ENCODE measurements around the gene NAV3. TPM values are rescaled to one million over a fixed set of nuclear protein-coding genes. Genes with fewer than 3 reads are reported as not detected.

NAV3 gene
- total and polyA plus RNA-seq, 2 experiments from 2014 or later, result 4.0 to 12.0 TPM

DNA sequence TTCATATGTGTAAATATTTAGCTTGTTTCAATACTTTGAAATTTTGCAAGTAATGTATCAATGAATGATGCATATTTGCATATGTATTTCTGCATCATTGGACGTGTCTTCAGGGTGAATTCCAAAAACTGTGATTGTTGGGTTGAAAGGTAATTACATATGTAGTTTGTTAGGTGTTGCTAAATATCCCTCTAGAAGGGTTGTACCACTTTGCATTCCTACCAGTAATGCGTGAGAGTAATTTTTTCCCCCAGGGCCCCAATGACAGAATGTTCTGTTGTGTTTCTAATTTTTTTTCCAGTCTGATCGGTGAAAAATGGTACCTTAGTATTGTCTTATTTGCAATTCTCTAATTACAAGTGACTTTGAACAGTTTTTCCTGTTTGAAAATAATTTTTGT lies 408.9 kb downstream of the NAV3 start:
- Histone ChIP-seq H3F3A (replicated peaks; ENCODE audit: low read depth) (no peaks in the 10 kb centered on the region), H4K20me1 (replicated peaks; ENCODE audit: insufficient read depth) (no peaks in the 10 kb centered on the region), H3K4me1 (ENCODE audit: insufficient read depth) (peaks cover 48% of the 10 kb centered on the region), H3K36me3 (ENCODE audit: insufficient read depth) (no peaks in the 10 kb centered on the region), H3K9me2 (ENCODE audit: insufficient read depth) (no peaks in the 10 kb centered on the region), H3K27ac (ENCODE audit: low read depth) (no peak overlapping the region), H3K27me3 (ENCODE audit: insufficient read depth) (no peaks in the 10 kb centered on the region), H3K4me2 (no peak overlapping the region), H2AFZ (no peak overlapping the region), H3K4me3 (no peak overlapping the region), H3K79me2 (replicated peaks; ENCODE audit: insufficient read depth) (no peaks in the 10 kb centered on the region)
- Mint-ChIP-seq H3K4me3 (no peak overlapping the region), H3K27me3 (ENCODE audit: insufficient read depth, low read depth, poor library complexity) (peaks cover 4% of the 10 kb centered on the region), H3K36me3 (ENCODE audit: low read depth) (no peaks in the 10 kb centered on the region), H3K4me1 (peaks cover 46% of the 10 kb centered on the region), H3K9me3 (no peaks in the 10 kb centered on the region), H3K27ac (no peak overlapping the region)
- TF ChIP-seq, protein P1, sequence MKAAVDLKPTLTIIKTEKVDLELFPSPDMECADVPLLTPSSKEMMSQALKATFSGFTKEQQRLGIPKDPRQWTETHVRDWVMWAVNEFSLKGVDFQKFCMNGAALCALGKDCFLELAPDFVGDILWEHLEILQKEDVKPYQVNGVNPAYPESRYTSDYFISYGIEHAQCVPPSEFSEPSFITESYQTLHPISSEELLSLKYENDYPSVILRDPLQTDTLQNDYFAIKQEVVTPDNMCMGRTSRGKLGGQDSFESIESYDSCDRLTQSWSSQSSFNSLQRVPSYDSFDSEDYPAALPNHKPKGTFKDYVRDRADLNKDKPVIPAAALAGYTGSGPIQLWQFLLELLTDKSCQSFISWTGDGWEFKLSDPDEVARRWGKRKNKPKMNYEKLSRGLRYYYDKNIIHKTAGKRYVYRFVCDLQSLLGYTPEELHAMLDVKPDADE (IDR thresholded peaks at IDR 0.05), result no peak
- TF ChIP-seq STAT1 (IDR thresholded peaks at IDR 0.05; ENCODE audit: unreplicated experiment), result no peak
- TF ChIP-seq, protein P2, sequence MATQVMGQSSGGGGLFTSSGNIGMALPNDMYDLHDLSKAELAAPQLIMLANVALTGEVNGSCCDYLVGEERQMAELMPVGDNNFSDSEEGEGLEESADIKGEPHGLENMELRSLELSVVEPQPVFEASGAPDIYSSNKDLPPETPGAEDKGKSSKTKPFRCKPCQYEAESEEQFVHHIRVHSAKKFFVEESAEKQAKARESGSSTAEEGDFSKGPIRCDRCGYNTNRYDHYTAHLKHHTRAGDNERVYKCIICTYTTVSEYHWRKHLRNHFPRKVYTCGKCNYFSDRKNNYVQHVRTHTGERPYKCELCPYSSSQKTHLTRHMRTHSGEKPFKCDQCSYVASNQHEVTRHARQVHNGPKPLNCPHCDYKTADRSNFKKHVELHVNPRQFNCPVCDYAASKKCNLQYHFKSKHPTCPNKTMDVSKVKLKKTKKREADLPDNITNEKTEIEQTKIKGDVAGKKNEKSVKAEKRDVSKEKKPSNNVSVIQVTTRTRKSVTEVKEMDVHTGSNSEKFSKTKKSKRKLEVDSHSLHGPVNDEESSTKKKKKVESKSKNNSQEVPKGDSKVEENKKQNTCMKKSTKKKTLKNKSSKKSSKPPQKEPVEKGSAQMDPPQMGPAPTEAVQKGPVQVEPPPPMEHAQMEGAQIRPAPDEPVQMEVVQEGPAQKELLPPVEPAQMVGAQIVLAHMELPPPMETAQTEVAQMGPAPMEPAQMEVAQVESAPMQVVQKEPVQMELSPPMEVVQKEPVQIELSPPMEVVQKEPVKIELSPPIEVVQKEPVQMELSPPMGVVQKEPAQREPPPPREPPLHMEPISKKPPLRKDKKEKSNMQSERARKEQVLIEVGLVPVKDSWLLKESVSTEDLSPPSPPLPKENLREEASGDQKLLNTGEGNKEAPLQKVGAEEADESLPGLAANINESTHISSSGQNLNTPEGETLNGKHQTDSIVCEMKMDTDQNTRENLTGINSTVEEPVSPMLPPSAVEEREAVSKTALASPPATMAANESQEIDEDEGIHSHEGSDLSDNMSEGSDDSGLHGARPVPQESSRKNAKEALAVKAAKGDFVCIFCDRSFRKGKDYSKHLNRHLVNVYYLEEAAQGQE (IDR thresholded peaks at IDR 0.05; ENCODE audit: unreplicated experiment), result no peak
- no peak for TF ChIP-seq POLR2AphosphoS5 (IDR thresholded peaks at IDR 0.05; ENCODE audit: low read depth)
- TF ChIP-seq ZNF114 (CRISPR knock-in tag; IDR thresholded peaks at IDR 0.05), result no peak
- TF ChIP-seq CREB1 (CRISPR knock-in tag; IDR thresholded peaks at IDR 0.05; ENCODE audit: low read depth), result no peak
- TF ChIP-seq ZNF331 (CRISPR knock-in tag; IDR thresholded peaks at IDR 0.05; ENCODE audit: low read depth), result no peak
- DNase-seq (ENCODE audit: low spot score), result no peak
- ATAC-seq, result no peak

DNA sequence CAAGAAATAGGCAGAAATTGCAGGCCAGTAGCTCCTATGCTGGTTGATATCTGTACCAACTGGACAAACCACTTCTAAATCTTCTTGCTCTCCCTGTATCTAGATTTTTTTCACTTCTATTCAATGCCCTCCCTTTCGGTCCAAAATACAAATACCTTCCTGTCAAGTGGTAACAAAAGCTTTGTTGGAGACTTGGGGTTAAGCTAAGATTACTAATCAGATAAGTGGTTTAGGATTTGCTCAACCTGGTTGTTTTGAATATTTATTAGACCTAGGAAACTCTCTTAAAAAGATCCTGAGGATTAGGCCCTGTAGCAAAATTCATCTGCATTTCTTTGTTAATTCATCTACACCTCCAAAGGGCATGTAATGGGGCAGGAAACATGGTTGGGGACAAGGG lies 410.1 kb downstream of the NAV3 start:
- Histone ChIP-seq H3K27ac (ENCODE audit: low read depth) (no peak overlapping the region), H2AFZ (peak overlapping the region; percentile 1; the same call in 1 of the 2 replicates), H3K36me3 (ENCODE audit: insufficient read depth) (no peaks in the 10 kb centered on the region), H3K4me3 (no peak overlapping the region), H3K79me2 (replicated peaks; ENCODE audit: insufficient read depth) (no peaks in the 10 kb centered on the region), H3K27me3 (ENCODE audit: insufficient read depth) (no peaks in the 10 kb centered on the region), H3K4me2 (peak overlapping the region; percentile 46), H3K4me1 (ENCODE audit: insufficient read depth) (peaks cover 55% of the 10 kb centered on the region), H3F3A (replicated peaks; ENCODE audit: low read depth) (no peaks in the 10 kb centered on the region), H3K9me2 (ENCODE audit: insufficient read depth) (peaks cover 3% of the 10 kb centered on the region; the same call in 1 of the 2 replicates), H4K20me1 (replicated peaks; ENCODE audit: insufficient read depth) (no peaks in the 10 kb centered on the region)
- Mint-ChIP-seq H3K27ac (no peak overlapping the region), H3K27me3 (ENCODE audit: insufficient read depth, low read depth, poor library complexity) (peaks cover 4% of the 10 kb centered on the region), H3K4me3 (no peak overlapping the region), H3K9me3 (no peaks in the 10 kb centered on the region), H3K36me3 (ENCODE audit: low read depth) (no peaks in the 10 kb centered on the region), H3K4me1 (peaks cover 49% of the 10 kb centered on the region)
- ATAC-seq (no peak), DNase-seq (ENCODE audit: low spot score) (no peak)
- TF ChIP-seq POLR2AphosphoS5 (IDR thresholded peaks at IDR 0.05; ENCODE audit: low read depth) (no peak), EZH2 (IDR thresholded peaks at IDR 0.05; ENCODE audit: low read depth, unreplicated experiment) (no peak), STAT1 (IDR thresholded peaks at IDR 0.05; ENCODE audit: unreplicated experiment) (no peak), EZH2phosphoT487 (IDR thresholded peaks at IDR 0.05; ENCODE audit: unreplicated experiment) (no peak), NANOG (IDR thresholded peaks at IDR 0.05; ENCODE audit: borderline replicate concordance) (no peak), ZNF331 (CRISPR knock-in tag; IDR thresholded peaks at IDR 0.05; ENCODE audit: low read depth) (no peak), CREB1 (CRISPR knock-in tag; IDR thresholded peaks at IDR 0.05; ENCODE audit: low read depth) (no peak), JUNB (IDR thresholded peaks at IDR 0.05; ENCODE audit: unreplicated experiment) (no peak)
- TF ChIP-seq, protein P3, sequence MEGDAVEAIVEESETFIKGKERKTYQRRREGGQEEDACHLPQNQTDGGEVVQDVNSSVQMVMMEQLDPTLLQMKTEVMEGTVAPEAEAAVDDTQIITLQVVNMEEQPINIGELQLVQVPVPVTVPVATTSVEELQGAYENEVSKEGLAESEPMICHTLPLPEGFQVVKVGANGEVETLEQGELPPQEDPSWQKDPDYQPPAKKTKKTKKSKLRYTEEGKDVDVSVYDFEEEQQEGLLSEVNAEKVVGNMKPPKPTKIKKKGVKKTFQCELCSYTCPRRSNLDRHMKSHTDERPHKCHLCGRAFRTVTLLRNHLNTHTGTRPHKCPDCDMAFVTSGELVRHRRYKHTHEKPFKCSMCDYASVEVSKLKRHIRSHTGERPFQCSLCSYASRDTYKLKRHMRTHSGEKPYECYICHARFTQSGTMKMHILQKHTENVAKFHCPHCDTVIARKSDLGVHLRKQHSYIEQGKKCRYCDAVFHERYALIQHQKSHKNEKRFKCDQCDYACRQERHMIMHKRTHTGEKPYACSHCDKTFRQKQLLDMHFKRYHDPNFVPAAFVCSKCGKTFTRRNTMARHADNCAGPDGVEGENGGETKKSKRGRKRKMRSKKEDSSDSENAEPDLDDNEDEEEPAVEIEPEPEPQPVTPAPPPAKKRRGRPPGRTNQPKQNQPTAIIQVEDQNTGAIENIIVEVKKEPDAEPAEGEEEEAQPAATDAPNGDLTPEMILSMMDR (conservative IDR thresholded peaks at IDR 0.05; ENCODE audit: low read depth in 2 of 2), result no peak
- TF ChIP-seq, protein P1 (IDR thresholded peaks at IDR 0.05), result no peak
